Embryonic facial prominence (tissue), 1 donor: Measurements from ENCODE around the gene IL1RN.

Source experiments
- DNase-seq: peaks from one replicate; pipeline ENCODE4 v3.0.0-alpha.2; 2016; ENCODE audit errors: extremely low spot score

Gene IL1RN

DNA sequence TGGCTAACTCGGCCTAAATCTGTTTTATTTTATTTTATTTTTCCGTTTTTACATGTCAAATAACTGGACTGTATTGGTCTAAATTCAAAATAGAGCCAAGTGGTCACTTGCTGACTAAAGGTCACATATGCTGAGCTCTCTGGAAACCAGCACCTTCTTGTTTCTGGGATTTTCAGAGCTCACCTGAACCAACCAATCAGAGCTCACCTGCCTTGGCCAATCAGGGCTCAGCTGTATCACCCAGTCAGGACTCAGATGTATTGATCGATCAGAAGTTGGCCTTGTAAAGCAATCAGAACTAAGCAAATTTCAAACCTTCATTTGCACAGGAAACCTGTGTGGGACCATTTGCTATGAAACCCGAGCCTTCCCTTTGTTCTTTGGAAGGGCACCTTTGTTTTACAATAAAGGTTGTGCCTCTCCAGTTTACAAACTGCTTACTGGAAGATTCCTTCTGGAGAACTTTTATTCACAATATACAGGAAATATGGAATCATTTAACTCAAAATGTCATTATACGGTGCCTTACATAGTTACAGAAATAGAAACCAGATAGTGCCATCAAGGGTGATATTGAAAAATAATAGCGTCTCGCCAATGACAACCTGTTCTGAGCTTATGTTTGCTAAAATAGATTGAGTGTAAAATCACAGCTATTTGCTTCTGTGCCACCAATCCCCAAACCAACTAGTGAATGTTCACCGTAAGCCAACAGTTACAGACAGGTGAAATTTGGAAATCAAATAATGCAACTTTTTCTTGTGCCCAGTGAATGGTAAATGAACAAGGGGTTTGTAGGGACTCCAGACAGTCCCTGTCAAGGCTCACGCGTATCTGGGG lies 29.1 kb downstream of the IL1RN start:
- no peak for DNase-seq

GRCh38 chr2:113157118-113157896 lies 29.9 kb downstream of the IL1RN start:
- no peak for DNase-seq

GRCh38 chr2:113157897-113158753 lies 30.7 kb downstream of the IL1RN start:
- DNase-seq = no peak

DNA sequence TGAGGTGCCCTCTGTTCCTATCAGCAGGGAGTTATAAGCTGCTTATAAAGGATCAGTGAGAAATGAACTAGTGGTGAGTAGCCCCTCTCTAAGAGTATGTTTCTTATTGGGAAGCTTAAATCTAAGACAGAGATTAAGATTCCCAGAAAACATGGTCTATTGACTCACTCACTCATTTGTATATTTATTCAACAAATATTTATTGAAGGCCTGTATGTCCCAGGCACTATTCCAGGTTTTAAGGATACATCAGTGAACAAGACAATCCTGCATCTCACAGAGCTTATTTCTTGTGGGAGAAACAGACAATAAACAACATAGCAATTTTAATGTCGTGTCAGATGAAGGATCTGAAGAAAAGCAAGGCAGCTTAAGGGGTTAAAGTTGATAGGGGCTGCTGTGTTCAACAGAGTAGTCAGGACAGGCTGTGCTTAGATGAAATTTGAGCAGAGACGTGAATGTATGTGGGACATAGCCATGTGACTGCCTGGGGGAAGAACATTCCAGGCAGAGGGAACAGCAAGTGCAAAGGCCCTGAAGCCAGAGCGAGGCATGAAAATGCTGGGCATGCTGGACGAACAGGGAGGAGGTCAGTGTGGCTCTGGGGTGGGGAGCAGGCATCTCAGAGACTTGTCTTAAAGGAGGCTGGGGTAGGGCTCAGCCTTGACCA lies 31.6 kb downstream of the IL1RN start:
- DNase-seq = no peak

DNA sequence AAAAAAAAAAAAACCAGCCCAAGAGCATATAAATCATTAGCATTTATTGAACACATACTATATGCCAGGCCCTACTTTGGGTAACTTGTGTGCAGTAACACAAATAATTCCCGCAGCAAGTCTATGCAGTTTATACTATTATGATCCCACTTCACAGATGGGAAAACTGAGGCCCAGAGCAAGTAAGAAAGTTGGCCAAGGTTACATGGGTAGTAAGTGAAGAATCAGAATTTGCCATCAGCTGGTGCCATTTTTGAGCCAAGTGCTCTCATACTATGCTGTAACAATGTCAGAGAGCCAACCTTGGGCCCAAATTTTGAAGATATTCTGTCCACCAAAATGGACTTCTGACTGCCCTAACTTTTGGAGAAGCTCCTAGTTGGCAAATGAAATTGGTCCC lies 32.9 kb downstream of the IL1RN start:
- DNase-seq = no peak

DNA sequence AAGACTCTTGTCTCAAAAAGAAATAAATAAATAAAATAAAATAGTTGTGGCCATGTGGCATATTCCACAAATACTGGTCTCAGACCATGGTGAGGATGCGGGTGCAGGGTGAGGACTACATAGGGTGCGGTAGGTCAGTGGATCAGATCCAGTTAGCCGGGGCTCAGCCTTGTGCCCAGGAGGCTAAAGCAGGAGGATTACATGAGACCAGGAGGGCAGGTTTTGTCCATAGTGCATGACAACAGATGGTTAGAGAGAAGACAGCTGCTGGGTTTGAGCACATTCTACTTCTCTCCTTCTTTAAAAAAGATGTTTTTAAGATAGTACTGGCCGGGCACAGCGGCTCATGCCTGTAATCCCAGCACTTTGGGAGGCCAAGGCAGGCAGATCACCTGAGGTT lies 33.6 kb downstream of the IL1RN start:
- no peak for DNase-seq

GRCh38 chr2:113162173-113162572 lies 34.8 kb downstream of the IL1RN start:
- DNase-seq = no peak

GRCh38 chr2:113162869-113163268 lies 35.5 kb downstream of the IL1RN start:
- no peak for DNase-seq

DNA sequence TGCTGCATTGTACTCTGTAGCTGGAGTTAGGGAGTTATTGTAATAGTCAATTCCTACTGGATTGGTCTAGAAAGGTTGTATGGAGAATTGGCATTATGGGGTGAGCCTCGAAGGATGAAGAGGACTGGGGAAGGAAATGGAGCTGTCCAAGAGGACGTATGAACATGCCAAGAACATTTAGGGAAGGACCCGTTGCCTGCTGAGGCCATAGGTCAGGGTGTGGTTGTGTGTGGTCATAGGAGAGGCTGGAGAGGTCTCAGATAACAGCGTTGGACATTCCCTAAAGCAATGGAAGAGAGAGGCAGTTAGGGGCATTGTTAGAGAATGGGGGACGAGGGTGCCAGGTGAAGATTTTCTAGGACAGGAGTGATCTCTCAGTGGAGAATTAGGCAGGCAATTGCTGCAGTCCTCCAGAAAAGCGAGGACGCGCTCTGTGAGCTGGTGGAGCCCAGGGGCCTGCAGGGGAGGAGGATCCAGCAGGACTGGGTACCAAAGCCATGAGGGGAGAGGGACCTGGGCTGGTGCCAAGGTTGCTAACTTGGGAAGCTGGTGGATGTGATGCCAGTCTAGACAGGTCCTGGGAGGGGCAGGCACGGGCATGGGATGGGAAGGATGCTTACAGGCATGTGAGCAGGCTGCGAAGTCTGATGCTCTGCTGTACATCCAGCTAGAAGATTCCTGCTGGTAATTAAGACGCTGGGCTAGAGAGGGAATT lies 37.0 kb downstream of the IL1RN start:
- DNase-seq = no peak

GRCh38 chr2:113164930-113165585 lies 37.7 kb downstream of the IL1RN start:
- no peak for DNase-seq

DNA sequence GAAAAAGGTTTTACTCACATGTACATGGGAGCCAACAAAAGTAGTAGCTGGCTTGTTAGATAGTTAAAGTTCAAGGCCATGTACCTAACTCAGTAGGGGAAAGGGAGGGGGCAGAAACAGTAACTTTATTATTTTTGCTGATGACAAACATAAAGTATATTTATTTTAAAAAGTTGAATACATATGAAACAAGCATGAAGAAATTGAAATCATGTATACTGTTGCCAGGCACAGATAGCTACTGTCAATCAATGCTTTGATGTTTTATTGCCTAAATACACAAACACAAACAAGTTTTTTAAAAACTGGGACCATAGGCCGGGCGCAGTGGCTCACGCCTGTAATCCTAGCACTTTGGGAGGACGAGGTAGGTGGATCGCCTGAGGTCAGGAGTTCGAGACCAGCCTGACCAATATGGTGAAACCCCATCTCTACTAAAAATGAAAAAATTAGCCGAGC lies 38.8 kb downstream of the IL1RN start:
- DNase-seq = no peak

GRCh38 chr2:113167115-113167932 lies 39.9 kb downstream of the IL1RN start:
- no peak for DNase-seq

- DNase-seq = no peak
These were observed 40.6 kb downstream of the IL1RN start for GRCh38 chr2:113167962-113168340.

- no peak for DNase-seq
These were observed 41.7 kb downstream of the IL1RN start for GRCh38 chr2:113169002-113169530.

DNA sequence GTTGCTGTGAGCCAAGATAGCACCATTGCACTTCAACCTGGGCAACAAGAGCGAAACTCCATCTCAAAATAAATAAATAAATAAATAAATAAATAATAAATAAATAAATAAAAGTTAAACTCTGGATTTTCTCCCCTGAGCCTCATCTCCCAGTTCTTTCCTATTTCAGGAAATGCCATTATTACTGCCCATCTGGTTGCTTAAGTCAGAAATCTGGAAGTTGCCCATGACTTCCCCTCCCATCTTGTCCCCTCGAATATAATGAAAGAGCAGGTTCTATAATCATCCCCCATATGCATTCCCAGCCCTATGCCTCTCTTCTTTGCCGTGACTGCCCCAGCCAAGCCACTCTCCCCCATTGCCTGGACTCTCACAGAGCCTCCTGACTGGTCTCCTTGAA lies 42.2 kb downstream of the IL1RN start:
- no peak for DNase-seq

GRCh38 chr2:113171334-113172075 lies 44.1 kb downstream of the IL1RN start:
- no peak for DNase-seq

DNA sequence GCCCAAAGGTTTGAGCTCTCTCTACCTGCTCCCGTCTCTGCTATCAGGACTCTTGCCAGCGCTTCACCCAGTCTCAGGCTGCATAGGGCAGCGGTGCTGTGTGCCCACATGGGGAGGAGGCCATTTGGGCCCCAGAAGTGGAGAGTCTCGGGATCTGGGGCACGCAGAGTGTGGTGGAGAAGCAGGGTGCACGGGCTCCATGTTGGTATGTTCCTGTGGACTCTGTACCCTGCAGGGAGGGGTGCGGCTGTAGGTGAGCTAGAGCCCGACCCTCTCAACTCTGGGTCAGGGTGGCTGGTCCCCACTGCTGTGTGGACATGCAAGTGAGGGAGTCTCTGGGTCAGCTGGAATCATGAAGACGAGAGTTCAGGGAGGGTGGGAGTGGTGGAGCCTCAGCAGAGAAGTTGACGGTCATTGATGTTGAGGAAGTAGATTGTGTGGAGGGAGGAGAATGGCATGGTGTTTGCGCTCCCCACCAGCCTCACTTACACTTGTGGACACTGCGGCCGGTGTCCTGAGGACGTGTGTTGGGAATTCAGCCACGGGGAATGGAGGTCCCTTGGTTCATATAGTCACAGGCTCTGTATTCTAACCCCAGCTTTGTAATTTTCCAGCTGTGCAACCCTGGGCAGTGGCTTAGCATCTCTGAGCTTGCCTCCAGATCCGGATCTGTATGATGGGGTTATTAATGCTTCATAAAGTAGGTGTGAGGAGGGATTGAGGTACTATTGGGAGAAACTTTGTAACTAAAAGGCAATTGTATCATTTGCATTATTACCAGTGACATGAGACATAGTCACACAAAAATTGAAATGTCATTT lies 45.5 kb downstream of the IL1RN start:
- no peak for DNase-seq
